ENCODE measurements around the gene RNF14.

The RNF14 gene

DNA sequence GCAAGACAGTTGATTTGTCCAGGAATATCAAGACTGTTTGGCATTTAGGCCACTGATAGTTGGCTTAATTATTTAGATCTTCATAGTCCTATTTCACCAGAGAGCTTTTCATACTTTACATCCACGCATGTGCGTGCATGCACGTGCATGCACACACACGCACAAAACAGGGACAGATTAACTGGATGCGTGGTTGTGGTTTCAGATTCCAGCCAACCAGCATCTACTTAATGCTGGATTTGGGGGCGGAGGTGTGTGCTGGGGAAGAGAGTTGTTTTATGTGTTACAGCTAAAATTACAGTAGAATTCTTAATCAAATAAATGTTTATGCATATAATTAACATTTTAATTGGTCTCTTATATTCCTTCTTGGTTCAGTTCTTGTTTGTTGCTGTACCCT lies 7.3 kb downstream of the RNF14 start:
- TF ChIP-seq POLR2A (IDR thresholded peaks at IDR 0.05; ENCODE audit: low read depth, low read length) = no peak

GRCh38 chr5:141978389-141978788 lies 9.5 kb downstream of the RNF14 start:
- DNase-seq (ENCODE audit: insufficient read length, low spot score) (no peak), FAIRE-seq (no peak)
- TF ChIP-seq POLR2A (IDR thresholded peaks at IDR 0.05; ENCODE audit: low read depth, low read length) = no peak

More for the DNA sequence above, 7.3 kb downstream of the RNF14 start:
- FAIRE-seq (no peak), DNase-seq (ENCODE audit: insufficient read length, low spot score) (no peak)

DNA sequence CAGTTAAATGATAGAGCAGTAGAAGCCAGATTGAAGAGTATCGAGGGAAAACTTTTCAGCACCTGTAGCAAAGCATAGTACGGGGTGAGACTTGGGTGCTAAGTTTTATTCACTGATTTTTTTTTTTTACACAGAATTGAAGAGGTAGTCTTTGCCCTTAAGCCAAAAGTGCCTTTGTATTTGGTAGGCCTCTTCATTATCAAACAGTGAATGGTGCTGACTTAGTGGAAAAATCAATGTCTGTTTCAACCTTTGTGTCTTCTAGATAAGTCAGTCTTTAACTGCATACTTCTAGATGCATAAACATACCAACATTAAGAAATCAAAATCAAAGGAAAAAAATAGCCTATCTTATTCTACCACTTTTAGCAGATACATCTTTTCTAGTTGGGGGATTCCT lies 13.7 kb downstream of the RNF14 start:
- TF ChIP-seq POLR2A (IDR thresholded peaks at IDR 0.05; ENCODE audit: low read depth, low read length) = no peak
- FAIRE-seq (no peak), DNase-seq (ENCODE audit: insufficient read length, low spot score) (no peak)

DNA sequence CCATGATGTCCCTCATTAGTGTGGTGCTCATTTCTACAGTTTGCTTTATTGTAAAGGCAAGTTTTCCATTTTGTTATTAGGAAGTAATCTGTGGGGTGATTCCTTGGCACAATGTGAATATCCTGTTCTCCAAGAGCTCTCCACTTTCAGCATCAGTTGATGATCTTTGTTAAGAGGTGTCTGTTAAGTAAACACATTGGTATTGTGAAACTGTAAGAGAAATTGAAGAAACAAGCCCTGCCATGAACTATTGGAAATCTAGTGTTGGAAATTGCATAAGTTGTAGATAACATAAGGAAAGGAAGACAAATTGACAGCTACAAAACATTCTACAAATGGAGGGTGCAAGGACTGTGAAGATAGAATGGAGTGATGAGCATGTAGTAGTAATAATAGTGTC lies 17.2 kb downstream of the RNF14 start:
- TF ChIP-seq POLR2A (IDR thresholded peaks at IDR 0.05; ENCODE audit: low read depth, low read length) = no peak
- no peak for DNase-seq (ENCODE audit: insufficient read length, low spot score)
- no peak for FAIRE-seq

DNA sequence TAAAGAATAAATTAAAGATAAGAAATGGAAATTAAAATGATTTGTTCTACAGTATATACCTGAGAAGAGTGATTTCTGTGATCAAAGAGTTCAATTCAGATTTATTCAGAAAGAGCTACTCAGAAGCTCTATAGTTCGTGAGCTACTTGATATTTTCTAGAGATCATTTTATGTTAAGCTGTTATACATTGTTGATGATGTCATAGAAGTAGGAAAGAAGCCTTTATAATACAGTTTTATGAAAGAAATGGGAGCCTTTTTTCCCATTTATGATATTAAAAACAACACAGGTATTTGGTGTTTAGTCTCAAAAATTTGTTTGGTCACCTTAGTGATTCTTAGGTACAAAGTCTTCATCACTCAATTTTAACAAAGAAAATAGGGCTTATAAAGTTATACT lies 20.8 kb downstream of the RNF14 start:
- DNase-seq (ENCODE audit: insufficient read length, low spot score) (no peak), FAIRE-seq (no peak)
- no peak for TF ChIP-seq POLR2A (IDR thresholded peaks at IDR 0.05; ENCODE audit: low read depth, low read length)

DNA sequence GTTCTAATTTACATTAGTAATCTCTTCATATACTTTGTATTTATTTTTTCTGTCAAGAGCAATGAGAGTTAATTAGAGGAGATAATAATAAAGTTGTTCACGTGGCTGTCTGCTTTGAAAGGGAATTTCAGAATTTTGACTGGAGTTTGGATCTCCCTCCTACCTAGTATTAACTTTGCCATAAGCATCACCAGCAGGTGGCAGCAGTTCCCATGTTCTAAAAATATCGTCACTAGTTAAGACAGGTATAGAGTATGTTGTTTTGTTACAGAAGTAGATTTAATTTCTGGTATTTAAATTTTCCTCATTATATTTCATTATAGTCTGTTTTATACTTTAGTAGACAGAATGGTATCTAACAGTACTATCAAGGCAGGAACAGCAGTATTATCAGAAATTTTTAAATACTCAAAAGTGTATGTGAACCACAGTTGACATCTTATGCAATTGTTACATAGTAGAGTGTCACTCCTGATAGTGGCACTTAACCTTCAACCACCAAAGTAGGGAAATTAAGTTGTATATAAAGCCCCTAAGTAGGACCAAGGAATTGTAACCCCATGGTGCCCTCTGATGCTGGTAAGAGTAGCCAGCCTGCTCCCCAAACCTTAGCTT lies 23.6 kb downstream of the RNF14 start:
- peak; percentile 38 for DNase-seq (ENCODE audit: insufficient read length, low spot score)
- TF ChIP-seq POLR2A (IDR thresholded peaks at IDR 0.05; ENCODE audit: low read depth, low read length) = no peak
- FAIRE-seq = peak; percentile 78

GRCh38 chr5:141994511-141995136 lies 25.7 kb downstream of the RNF14 start:
- FAIRE-seq (no peak), DNase-seq (ENCODE audit: insufficient read length, low spot score) (no peak)
- TF ChIP-seq POLR2A (IDR thresholded peaks at IDR 0.05; ENCODE audit: low read depth, low read length) = no peak

GRCh38 chr5:141995656-141996055 lies 26.8 kb downstream of the RNF14 start:
- TF ChIP-seq POLR2A (IDR thresholded peaks at IDR 0.05; ENCODE audit: low read depth, low read length) = no peak
- DNase-seq (ENCODE audit: insufficient read length, low spot score) (no peak), FAIRE-seq (no peak)

DNA sequence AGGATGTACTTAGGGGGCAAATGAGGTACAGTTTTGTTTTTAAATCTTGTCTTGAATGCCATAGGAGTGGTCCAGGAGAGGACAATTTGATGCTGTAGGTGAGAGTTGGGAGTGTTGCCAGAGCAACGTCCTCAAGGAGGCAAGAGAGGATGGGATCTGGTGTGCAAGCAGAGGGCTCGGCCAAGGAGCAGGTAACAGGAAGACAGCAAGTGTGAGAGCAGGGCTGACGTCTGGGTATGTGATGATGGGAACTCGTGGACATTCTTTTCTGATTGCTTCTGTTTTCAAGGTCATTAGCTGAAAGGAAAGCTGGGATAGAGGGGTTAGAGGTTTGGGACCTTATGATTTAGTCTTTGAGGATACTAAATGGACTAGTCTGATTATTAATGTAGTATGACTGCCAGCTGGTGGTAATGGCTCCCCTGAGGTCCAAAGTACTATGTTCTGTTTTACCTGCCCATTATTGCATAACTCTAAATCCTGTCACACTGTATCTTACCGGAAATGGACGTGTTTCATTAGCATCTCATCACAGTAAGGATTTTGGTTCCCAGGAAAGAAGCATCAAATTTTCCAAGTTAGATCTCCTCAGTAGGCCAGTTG lies 28.6 kb downstream of the RNF14 start:
- DNase-seq (ENCODE audit: insufficient read length, low spot score) (no peak), FAIRE-seq (no peak)
- no peak for TF ChIP-seq POLR2A (IDR thresholded peaks at IDR 0.05; ENCODE audit: low read depth, low read length)

DNA sequence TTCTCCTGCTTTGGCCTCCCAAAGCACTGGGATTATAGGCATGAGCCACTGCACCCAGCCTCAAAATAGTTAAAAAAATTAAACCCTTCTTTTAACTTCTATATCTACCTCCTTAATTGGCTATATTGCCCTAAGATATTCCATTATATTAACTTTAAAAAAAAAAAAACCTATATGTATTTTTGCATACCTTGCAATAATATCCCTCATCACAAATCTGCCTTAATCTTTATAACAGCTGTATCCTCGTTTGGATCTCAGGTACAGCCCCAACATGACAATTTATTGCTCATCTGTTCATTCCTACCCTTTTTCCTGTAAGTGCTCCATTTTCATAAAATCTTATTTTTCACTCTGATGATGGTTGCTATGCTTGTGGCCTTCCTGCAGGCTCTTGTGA lies 31.3 kb downstream of the RNF14 start:
- no peak for FAIRE-seq
- TF ChIP-seq POLR2A (IDR thresholded peaks at IDR 0.05; ENCODE audit: low read depth, low read length) = no peak

DNA sequence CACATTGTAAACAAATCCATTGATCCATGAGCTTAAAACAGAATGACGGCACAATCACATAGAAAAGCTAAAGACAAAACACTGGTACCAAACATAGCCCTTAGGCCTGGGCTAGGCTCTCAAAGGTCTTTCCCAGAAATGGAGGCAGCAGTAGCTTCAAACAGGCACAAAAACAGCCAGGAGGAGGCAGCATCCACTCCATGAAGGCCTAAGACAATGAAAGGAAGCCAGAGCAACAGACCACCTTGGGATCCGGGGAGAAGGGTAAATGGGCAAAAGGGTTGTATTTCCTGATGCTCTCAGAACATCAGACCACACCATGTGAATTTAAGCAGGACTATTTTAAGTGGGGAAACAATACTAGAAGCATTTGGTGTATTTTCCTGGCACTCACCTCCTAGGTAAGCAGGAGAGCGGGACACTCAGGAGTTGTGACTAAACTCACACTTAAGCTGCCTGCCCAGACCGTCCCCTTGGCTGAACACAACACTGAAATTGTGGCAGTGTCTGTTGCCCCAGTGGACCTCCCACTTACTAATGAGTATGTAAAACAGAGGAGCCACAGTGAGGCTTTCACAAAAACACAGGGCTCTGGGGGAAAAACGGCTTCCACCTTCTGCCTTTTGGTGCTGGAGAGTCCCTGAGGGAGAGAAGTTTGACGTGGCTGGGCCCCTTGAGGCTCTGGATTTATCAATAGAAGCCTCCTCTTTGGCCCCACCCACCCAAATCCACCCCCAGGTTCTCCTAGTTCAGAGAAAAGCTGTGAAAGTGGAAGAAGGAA lies 32.0 kb downstream of the RNF14 start:
- FAIRE-seq (no peak), DNase-seq (ENCODE audit: insufficient read length, low spot score) (no peak)
- TF ChIP-seq POLR2A (IDR thresholded peaks at IDR 0.05; ENCODE audit: low read depth, low read length) = no peak

More for the DNA sequence above, 31.3 kb downstream of the RNF14 start:
- no peak for DNase-seq (ENCODE audit: insufficient read length, low spot score)

DNA sequence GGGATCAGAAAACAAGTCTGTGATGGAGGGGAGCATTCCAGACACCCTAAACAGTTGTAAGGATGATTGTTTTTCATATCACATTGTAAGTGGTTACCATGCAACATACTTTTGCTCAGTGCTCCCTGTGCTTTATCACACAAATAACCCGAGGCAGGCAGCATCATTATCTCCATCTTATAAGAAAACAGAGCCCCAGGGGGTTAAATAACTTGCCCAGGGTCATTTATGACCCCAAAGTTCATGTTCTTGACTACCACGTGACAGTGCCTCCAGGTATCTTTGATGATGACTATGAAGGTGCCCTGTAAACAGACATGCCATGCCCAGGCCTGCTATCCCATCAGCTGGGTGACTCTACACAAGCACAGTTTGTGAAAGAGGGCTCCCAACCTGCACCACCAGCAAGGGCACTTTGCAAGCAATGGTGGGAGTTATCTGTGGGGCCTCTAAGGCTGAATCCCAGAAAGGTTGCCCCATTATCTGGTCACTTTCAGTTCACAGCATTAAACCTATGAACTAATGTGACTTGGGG lies 34.4 kb downstream of the RNF14 start:
- FAIRE-seq (no peak), DNase-seq (ENCODE audit: insufficient read length, low spot score) (no peak)
- no peak for TF ChIP-seq POLR2A (IDR thresholded peaks at IDR 0.05; ENCODE audit: low read depth, low read length)

- no peak for DNase-seq (ENCODE audit: insufficient read length, low spot score)
- TF ChIP-seq POLR2A (IDR thresholded peaks at IDR 0.05; ENCODE audit: low read depth, low read length) = no peak
- no peak for FAIRE-seq
These were observed 37.7 kb downstream of the RNF14 start for GRCh38 chr5:142006363-142007236.
